ENCODE results near the gene UBE3C. TPM values are rescaled to one million over a fixed set of nuclear protein-coding genes. Genes with fewer than 3 reads are reported as not detected.

UBE3C gene
- total RNA-seq, 2 donors from 2014 or later = 35.8 to 35.9 TPM

DNA sequence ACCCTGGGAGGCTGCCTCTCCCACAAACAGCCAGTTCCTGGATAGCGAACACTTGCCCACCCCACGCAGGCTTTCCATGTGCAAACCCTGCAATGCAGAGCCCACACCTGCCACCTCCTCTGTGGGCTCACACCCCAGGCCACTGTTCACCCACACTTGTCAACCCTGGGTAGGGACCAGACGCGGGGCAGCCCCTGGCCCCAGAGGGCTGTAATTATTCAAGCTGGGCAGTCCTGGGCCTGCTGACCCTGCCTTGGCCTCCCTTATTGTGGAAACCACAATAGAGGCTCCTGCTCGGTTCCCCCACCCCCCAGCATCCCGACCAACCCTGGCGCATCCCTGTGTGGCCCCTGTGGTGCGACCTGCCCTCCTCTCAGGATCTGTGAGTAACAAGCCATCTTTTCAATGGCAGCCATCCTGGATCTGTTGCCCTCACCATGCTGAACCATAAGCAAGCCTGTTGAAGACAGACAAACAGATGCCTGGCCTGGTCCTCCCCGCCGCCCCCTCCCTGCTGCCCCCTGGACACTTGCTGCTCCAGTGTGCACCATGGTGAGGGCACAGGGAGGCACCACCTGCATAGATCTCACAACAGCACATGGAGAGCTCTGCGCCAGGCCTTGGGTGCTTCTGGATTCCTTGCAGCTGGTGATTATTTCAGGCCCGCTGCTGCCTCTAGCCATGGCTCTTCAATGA is 15.8 kb upstream of the UBE3C start:
- Histone ChIP-seq H3K27ac (no peak overlapping the region), H3K4me3 (no peak overlapping the region), H3K36me3 (replicated peaks in 1 of 2; ENCODE audit: insufficient read depth in 1 of 2, low read depth in 2 of 2) (no peaks in the 10 kb centered on the region), H3K4me1 (no peaks in the 10 kb centered on the region), H3K9me3 (no peaks in the 10 kb centered on the region), H3K27me3 (no peaks in the 10 kb centered on the region)
- TF ChIP-seq, protein P1, sequence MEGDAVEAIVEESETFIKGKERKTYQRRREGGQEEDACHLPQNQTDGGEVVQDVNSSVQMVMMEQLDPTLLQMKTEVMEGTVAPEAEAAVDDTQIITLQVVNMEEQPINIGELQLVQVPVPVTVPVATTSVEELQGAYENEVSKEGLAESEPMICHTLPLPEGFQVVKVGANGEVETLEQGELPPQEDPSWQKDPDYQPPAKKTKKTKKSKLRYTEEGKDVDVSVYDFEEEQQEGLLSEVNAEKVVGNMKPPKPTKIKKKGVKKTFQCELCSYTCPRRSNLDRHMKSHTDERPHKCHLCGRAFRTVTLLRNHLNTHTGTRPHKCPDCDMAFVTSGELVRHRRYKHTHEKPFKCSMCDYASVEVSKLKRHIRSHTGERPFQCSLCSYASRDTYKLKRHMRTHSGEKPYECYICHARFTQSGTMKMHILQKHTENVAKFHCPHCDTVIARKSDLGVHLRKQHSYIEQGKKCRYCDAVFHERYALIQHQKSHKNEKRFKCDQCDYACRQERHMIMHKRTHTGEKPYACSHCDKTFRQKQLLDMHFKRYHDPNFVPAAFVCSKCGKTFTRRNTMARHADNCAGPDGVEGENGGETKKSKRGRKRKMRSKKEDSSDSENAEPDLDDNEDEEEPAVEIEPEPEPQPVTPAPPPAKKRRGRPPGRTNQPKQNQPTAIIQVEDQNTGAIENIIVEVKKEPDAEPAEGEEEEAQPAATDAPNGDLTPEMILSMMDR (IDR thresholded peaks at IDR 0.05) = no peak
- TF ChIP-seq POLR2A (IDR thresholded peaks at IDR 0.05) = no peak
- intact Hi-C loops (cut with DNase I) = no loop called here
- 85 to 87% methylated on average over 4 to 12 of the region's 12 CpGs for WGBS, 2 donors
- no peak for ATAC-seq
- no peak for DNase-seq

GRCh38 chr7:157124690-157125089 is 14.0 kb upstream of the UBE3C start:
- no peaks in the 10 kb centered on the region for H3K4me1 ChIP-seq
- no peaks in the 10 kb centered on the region for H3K36me3 ChIP-seq (replicated peaks in 1 of 2; ENCODE audit: insufficient read depth in 1 of 2, low read depth in 2 of 2)
- H3K27ac ChIP-seq = no peak overlapping the region
- no peak for ATAC-seq
- H3K27me3 ChIP-seq = no peaks in the 10 kb centered on the region
- intact Hi-C loops (cut with DNase I) = no loop called here
- TF ChIP-seq POLR2A (IDR thresholded peaks at IDR 0.05) = no peak
- TF ChIP-seq, protein P1 (IDR thresholded peaks at IDR 0.05) = no peak
- DNase-seq = no peak
- no peak overlapping the region for H3K4me3 ChIP-seq
- 76 to 79% methylated on average over 15 of the region's 15 CpGs for WGBS, 2 donors
- H3K9me3 ChIP-seq = no peaks in the 10 kb centered on the region

GRCh38 chr7:157125376-157126223 is 13.1 kb upstream of the UBE3C start:
- H3K4me3 ChIP-seq = no peak overlapping the region
- TF ChIP-seq, protein P1 (IDR thresholded peaks at IDR 0.05) = no peak
- TF ChIP-seq POLR2A (IDR thresholded peaks at IDR 0.05) = no peak
- intact Hi-C loops (cut with DNase I) = no loop called here
- no peaks in the 10 kb centered on the region for H3K4me1 ChIP-seq
- 78 to 81% methylated on average over 18 to 26 of the region's 26 CpGs for WGBS, 2 donors
- ATAC-seq = no peak
- H3K27me3 ChIP-seq = no peaks in the 10 kb centered on the region
- H3K9me3 ChIP-seq = no peaks in the 10 kb centered on the region
- DNase-seq = no peak
- no peaks in the 10 kb centered on the region for H3K36me3 ChIP-seq (replicated peaks in 1 of 2; ENCODE audit: insufficient read depth in 1 of 2, low read depth in 2 of 2)
- H3K27ac ChIP-seq = no peak overlapping the region

DNA sequence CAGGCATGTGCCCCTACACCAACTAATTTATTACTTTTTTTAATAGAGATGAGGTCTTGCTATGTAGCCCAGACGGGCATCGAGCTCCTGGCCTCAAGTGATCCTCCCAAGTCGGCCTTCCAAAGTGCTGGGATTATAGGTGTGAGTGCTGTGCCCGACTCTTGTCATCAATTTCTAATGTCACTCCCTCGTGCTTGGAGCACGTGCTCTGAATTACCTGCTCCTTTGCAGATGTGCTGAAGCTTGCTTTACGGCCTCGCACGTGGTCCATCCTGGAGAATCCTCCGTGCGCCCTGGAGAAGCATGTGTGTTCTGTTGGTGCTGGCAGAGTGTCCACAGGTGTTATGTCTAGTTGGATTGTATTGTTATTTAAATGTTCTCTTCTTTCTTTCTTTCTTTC is 11.8 kb upstream of the UBE3C start:
- no peak overlapping the region for H3K4me3 ChIP-seq
- no peaks in the 10 kb centered on the region for H3K36me3 ChIP-seq (replicated peaks in 1 of 2; ENCODE audit: insufficient read depth in 1 of 2, low read depth in 2 of 2)
- DNase-seq = no peak
- ATAC-seq = no peak
- H3K4me1 ChIP-seq = no peaks in the 10 kb centered on the region
- intact Hi-C loops (cut with DNase I) = no loop called here
- H3K27ac ChIP-seq = no peak overlapping the region
- TF ChIP-seq, protein P1 (IDR thresholded peaks at IDR 0.05) = no peak
- TF ChIP-seq POLR2A (IDR thresholded peaks at IDR 0.05) = no peak
- no peaks in the 10 kb centered on the region for H3K9me3 ChIP-seq
- H3K27me3 ChIP-seq = no peaks in the 10 kb centered on the region
- WGBS, 2 donors = 72 to 79% methylated on average over 9 to 11 of the region's 11 CpGs
